Common myeloid progenitor, CD34-positive (primary cell): ENCODE results near the gene KRTAP10-3.

Source experiments
- CTCF ChIA-PET: fragments of 350-600 bp; sonication (Branson Sonifier 250); formaldehyde crosslinking; loops from one replicate; lab custom pipeline; 2021; ENCODE audit warnings: antibody characterized with exemption; lab: Charles Lee
- POLR2A ChIA-PET: fragments of 350-600 bp; sonication (Branson Sonifier 250); formaldehyde crosslinking; loops from one replicate; lab custom pipeline; 2021; ENCODE audit warnings: antibody characterized with exemption; lab: Charles Lee
- DNase-seq, 3 donors: peaks; one replicate each; pipeline versions ENCODE4 v3.0.0 to v3.0.0-alpha.2; 2013
- H3K27ac ChIP-seq, 2 experiments: 1 replicate in 1 of 2; 2 replicates in 1 of 2; pipeline ENCODE4 v1.7.0; 2013; ENCODE audit warnings: inconsistent platforms in 2 of 2, low read length in 2 of 2, mild to moderate bottlenecking in 2 of 2, low read depth in 1 of 2, moderate library complexity in 1 of 2; ENCODE audit not compliant: severe bottlenecking in 2 of 2, insufficient read depth in 1 of 2, poor library complexity in 1 of 2
- H3K27me3 ChIP-seq, 5 experiments: replicated peaks in 2 of 5; 1 replicate in 3 of 5; 2 replicates in 2 of 5; pipeline versions ENCODE4 v1.6.1 to v1.7.0; 2013; ENCODE audit warnings: low read length in 4 of 5, mild to moderate bottlenecking in 2 of 5, moderate library complexity in 2 of 5, inconsistent platforms in 1 of 5; ENCODE audit not compliant: insufficient read depth in 5 of 5, control insufficient read depth in 4 of 5
- H3K36me3 ChIP-seq, 4 experiments: 1 replicate in 2 of 4; 2 replicates in 2 of 4; pipeline versions ENCODE4 v1.6.1 to v1.7.0; 2013; ENCODE audit warnings: low read length in 3 of 4, control low read depth in 1 of 4, mild to moderate bottlenecking in 1 of 4; ENCODE audit not compliant: control insufficient read depth in 4 of 4, insufficient read depth in 4 of 4
- H3K4me1 ChIP-seq, 4 experiments: 1 replicate in 3 of 4; 2 replicates in 1 of 4; pipeline versions ENCODE4 v1.6.1 to v1.7.1; 2013; ENCODE audit warnings: low read length in 3 of 4, mild to moderate bottlenecking in 3 of 4, control low read depth in 1 of 4, inconsistent platforms in 1 of 4, moderate library complexity in 1 of 4; ENCODE audit not compliant: control insufficient read depth in 4 of 4, insufficient read depth in 4 of 4; ENCODE audit errors: control extremely low read depth in 1 of 4
- H3K4me3 ChIP-seq, 7 experiments: 1 replicate in 4 of 7; 2 replicates in 3 of 7; pipeline versions ENCODE4 v1.5.1 to v1.7.0; 2013; ENCODE audit warnings: mild to moderate bottlenecking in 7 of 7, low read length in 6 of 7, moderate library complexity in 6 of 7, inconsistent platforms in 2 of 7, low read depth in 2 of 7, control low read depth in 1 of 7; ENCODE audit not compliant: insufficient read depth in 4 of 7, control insufficient read depth in 1 of 7; ENCODE audit errors: extremely low read depth in 1 of 7
- H3K9me3 ChIP-seq, 5 experiments: 1 replicate in 4 of 5; 2 replicates in 1 of 5; pipeline versions ENCODE4 v1.6.1 to v1.7.1; 2013; ENCODE audit warnings: low read length in 4 of 5, mild to moderate bottlenecking in 2 of 5, inconsistent platforms in 1 of 5, low read depth in 1 of 5, moderate library complexity in 1 of 5; ENCODE audit not compliant: control insufficient read depth in 4 of 5, insufficient read depth in 2 of 5; ENCODE audit errors: control extremely low read depth in 1 of 5
- whole genome bisulfite sequencing: methylation state at CpG from one replicate; pipeline ENCODE4 v1.1.5; 2013; ENCODE audit not compliant: insufficient coverage; 5-methylcytosine and 5-hydroxymethylcytosine counted together

The KRTAP10-3 gene

DNA sequence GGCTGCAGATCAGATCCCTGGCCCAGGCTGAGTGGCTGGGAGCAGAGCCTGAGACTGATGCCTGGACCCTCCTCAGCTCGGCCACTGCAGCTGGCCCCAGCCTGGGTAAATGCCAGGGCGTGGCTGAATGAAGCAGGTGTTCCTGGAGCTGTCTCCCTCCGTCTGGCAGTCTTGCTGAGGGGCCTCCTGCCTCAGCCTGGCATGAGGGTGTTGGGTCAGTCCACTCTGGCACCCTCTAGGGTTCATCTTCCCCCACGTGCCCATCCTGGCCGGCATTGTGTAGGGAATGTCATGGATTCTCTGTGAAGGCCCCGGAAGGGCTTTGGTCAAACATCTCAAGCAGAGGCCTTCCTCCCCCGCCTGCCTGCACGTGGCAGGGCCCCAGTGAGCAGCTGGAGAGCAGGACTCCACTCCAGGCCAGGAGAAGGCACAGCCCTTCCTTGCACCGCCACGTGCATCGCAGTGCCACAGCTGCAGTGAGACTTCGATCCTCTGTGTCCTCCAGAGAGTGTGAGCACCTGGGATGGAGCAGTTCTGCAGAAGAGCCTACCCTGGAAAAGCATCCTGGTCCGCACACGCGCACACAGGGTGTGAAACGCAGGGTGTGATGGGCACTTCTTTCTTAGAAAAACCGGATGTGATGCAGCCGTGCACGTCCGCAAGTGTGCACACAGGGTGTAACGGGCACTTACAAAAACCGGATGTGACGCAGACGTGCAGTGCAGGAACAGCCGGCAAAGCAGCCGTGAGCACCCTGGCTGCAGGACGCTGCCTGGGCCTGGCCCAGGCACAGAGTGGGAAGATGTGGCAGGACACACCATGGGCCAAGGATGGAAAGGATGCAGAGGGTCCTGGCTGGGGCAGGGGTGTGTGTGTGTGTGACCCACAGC is 10.3 kb upstream of the KRTAP10-3 start:
- peaks cover 0 to 16% (median 4%) of the 10 kb centered on the region in 5 experiments for H3K9me3 ChIP-seq
- ChIA-PET POLR2A (no interaction called here), CTCF (interaction anchor here (0.5 kb wide), 1 partner anchor 176 kb away, joined by 3 read pairs; no protein-coding TSS in a partner anchor)
- peaks cover 0 to 8% (median 2%) of the 10 kb centered on the region in 4 experiments for H3K4me1 ChIP-seq
- WGBS: 87% methylated on average over 26 of the region's 27 CpGs
- no peak overlapping the region for H3K4me3 ChIP-seq
- DNase-seq: no peak
- H3K27ac ChIP-seq: no peak overlapping the region
- no peaks in the 10 kb centered on the region for H3K36me3 ChIP-seq
- peaks cover 0 to 11% (median 2%) of the 10 kb centered on the region in 5 experiments for H3K27me3 ChIP-seq

GRCh38 chr21:44568261-44568660 is 9.7 kb upstream of the KRTAP10-3 start:
- no peak overlapping the region for H3K27ac ChIP-seq
- H3K36me3 ChIP-seq: no peaks in the 10 kb centered on the region
- 82% methylated on average over 11 of the region's 12 CpGs for WGBS
- H3K4me3 ChIP-seq: no peak overlapping the region
- DNase-seq: no peak
- H3K27me3 ChIP-seq: peaks cover 0 to 9% (median 2%) of the 10 kb centered on the region in 5 experiments
- POLR2A ChIA-PET: no interaction called here
- peaks cover 0 to 16% (median 6%) of the 10 kb centered on the region in 5 experiments for H3K9me3 ChIP-seq
- H3K4me1 ChIP-seq: peaks cover 0 to 8% (median 2%) of the 10 kb centered on the region in 4 experiments
- CTCF ChIA-PET: interaction anchor here (0.5 kb wide), 1 partner anchor 175 kb away, joined by 3 read pairs; no protein-coding TSS in a partner anchor

DNA sequence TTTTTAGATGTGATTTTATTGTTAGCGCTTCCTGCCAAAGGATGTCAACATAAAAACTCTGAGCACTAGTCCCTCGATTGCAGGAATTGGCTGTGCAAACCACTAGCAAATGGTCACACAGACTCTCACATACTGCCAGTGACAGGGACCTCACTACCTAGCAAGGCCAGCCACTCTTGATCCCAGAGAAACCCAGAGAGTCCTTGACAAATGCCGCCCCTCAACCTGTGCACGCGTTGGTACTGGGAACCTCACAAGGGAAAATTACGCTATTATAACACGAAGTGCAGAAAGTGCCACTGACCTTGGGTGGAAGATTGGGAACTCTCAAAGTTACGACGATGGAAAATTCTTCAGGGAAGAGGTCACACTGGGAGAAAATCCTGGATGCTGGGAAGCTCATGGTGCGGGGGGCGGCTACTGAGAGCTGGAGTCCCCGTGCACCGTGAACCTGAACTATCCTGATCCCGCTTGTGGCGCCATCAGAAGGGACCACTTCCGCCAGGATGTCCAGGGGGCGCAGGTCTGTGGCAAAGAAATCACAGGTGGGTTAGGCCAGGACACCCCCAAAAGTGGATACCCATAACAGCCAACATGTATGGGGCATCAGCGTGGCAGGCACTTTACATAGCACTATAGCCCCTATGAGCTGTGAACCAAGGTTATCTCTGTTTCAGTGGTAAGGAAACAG is 9.0 kb upstream of the KRTAP10-3 start:
- peaks cover 0 to 8% (median 2%) of the 10 kb centered on the region in 4 experiments for H3K4me1 ChIP-seq
- WGBS: 92% methylated on average over 18 of the region's 18 CpGs
- no peak overlapping the region for H3K27ac ChIP-seq
- peaks cover 0 to 4% (median 2%) of the 10 kb centered on the region in 5 experiments for H3K27me3 ChIP-seq
- CTCF ChIA-PET: no interaction called here
- H3K9me3 ChIP-seq: peaks cover under 1 to 17% (median 6%) of the 10 kb centered on the region in 5 experiments
- POLR2A ChIA-PET: no interaction called here
- no peak overlapping the region for H3K4me3 ChIP-seq
- DNase-seq: no peak
- H3K36me3 ChIP-seq: no peaks in the 10 kb centered on the region

DNA sequence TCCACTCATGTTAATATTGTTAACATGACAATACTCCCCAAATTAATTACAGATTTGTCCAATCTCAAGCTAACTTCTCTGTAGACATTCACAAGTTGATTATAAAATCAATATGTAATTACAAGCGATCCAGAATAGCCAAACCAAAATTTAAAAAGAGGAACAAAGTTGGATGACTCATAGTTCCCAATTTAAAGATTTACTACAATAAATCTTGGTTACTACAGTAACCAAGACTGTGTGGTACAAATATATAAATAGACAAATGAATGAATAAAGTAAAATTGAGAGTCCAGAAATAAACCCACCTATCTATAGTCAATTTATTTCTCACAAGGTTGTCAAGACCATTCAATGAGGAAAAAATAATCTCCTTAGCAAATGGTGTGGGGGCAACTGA is 7.8 kb upstream of the KRTAP10-3 start:
- CTCF ChIA-PET: no interaction called here

DNA sequence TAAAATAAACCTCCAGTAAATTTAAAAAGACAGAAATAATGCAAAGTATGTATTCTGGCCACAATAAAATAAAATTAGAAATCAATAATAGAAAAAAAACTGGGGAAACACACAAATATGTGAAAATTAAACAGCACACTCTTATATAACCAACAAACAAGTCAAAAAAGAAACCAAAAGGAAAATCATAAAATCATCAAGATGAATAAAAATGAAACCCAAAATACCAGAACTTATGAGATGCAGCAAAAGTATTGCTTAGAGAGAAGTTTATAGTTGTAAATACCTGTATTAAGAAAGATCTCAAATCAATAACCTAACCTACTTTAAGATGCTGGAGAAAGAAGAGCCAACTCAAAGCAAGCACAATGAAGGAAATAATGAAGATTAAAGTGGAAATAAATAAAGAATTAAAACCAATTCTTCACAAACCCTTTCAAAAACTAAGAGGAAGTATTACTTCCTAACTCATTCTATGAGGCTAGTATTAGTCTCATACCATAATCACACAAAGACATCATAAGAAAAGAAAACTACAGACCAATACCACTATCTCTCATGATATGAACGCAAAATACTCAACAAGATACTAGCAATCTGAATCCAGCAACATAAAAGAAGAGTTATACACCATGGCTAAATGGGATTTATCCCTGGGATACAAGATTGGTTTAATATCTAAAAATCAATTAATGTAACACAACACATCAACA is 6.4 kb upstream of the KRTAP10-3 start:
- Histone ChIP-seq H3K9me3 (peaks cover 0 to 8% (median 2%) of the 10 kb centered on the region in 5 experiments), H3K27ac (no peak overlapping the region), H3K4me1 (peaks cover 0 to 8% (median 2%) of the 10 kb centered on the region in 4 experiments), H3K27me3 (peaks cover 0 to 3% (median 0%) of the 10 kb centered on the region in 5 experiments), H3K36me3 (no peaks in the 10 kb centered on the region), H3K4me3 (no peak overlapping the region)
- POLR2A ChIA-PET: no interaction called here
- CTCF ChIA-PET: interaction anchor here (0.6 kb wide), 1 partner anchor 25 kb away, joined by 4 read pairs; no protein-coding TSS in a partner anchor
- no CpG with 5 or more reads among the region's 1 CpG for WGBS
- peak in 2 of 3 donors; percentile 12 to 17 for DNase-seq

More for the DNA sequence above, 7.8 kb upstream of the KRTAP10-3 start:
- DNase-seq: peak; percentile 74 to 88 (median 84)
- H3K27me3 ChIP-seq: peaks cover 0 to 3% (median 0%) of the 10 kb centered on the region in 5 experiments
- no peaks in the 10 kb centered on the region for H3K36me3 ChIP-seq
- POLR2A ChIA-PET: no interaction called here
- no peak overlapping the region for H3K4me3 ChIP-seq
- no CpG with 5 or more reads among the region's 1 CpG for WGBS
- H3K9me3 ChIP-seq: peaks cover 1 to 16% (median 5%) of the 10 kb centered on the region in 5 experiments
- peak overlapping the region; percentile 2 to 50 for H3K27ac ChIP-seq
- peaks cover 0 to 8% (median 2%) of the 10 kb centered on the region in 4 experiments for H3K4me1 ChIP-seq

- WGBS: no CpG with 5 or more reads among the region's 1 CpG
- ChIA-PET CTCF (no interaction called here), POLR2A (no interaction called here)
- Histone ChIP-seq H3K4me1 (peaks cover 0 to 8% (median 2%) of the 10 kb centered on the region in 4 experiments), H3K4me3 (no peak overlapping the region), H3K27ac (no peak overlapping the region), H3K36me3 (no peaks in the 10 kb centered on the region), H3K9me3 (peaks cover 2 to 17% (median 4%) of the 10 kb centered on the region in 5 experiments), H3K27me3 (no peaks in the 10 kb centered on the region)
- DNase-seq: no peak
These were observed 5.5 kb upstream of the KRTAP10-3 start for GRCh38 chr21:44564099-44564498.
